IMR-90 (cell line): ENCODE results near the gene HMGN1. TPM values are rescaled to one million over a fixed set of nuclear protein-coding genes. Genes with fewer than 3 reads are reported as not detected.

Experiments
- ATAC-seq: fragments of 200-7000 bp; cut with Tn5 transposase; 2 replicates; pipeline ENCODE4 v1.9.1; 2020; ENCODE audit warnings: low read depth, mild to moderate bottlenecking, moderate library complexity
- BruUV-seq: library from RNA; stranded (reverse); fragments of 400-500 nt; replicated peaks from 2 replicates; lab custom pipeline; 2021; lab: Mats Ljungman, UMichigan
- CTCF ChIA-PET: fragments of 300-600 bp; formaldehyde crosslinking; extraction: SDS; loops from one replicate; lab custom pipeline; 2021; ENCODE audit warnings: antibody characterized with exemption; lab: Yijun Ruan, JAX
- POLR2A ChIA-PET: fragments of 300-600 bp; sonication (Branson Sonifier 250); formaldehyde crosslinking; loops from one replicate; lab custom pipeline; 2022; ENCODE audit warnings: antibody characterized with exemption; ENCODE audit not compliant: unreplicated experiment; lab: Charles Lee
- DNase-seq: peaks from one replicate; pipeline ENCODE4 v3.0.0; 2013
- H2AFZ ChIP-seq: replicated peaks from 2 replicates; pipeline ENCODE3; 2013; ENCODE audit warnings: low read length, mild to moderate bottlenecking; ENCODE audit not compliant: poor library complexity
- H2AK5ac ChIP-seq: 2 replicates; pipeline ENCODE4 v1.6.1; 2013; ENCODE audit warnings: low read depth, low read length, inconsistent platforms
- H2AK9ac ChIP-seq: replicated peaks from 2 replicates; pipeline ENCODE3; 2013; ENCODE audit warnings: mild to moderate bottlenecking, low read depth, low read length, moderate library complexity; ENCODE audit not compliant: poor library complexity
- H2BK120ac ChIP-seq: 2 replicates; pipeline ENCODE4 v1.6.1; 2013; ENCODE audit warnings: low read depth, low read length, inconsistent platforms
- H2BK15ac ChIP-seq: 3 replicates; pipeline ENCODE4 v1.6.1; 2013; ENCODE audit warnings: low read depth, low read length, inconsistent platforms
- H2BK20ac ChIP-seq: 2 replicates; pipeline ENCODE4 v1.6.1; 2013; ENCODE audit warnings: low read depth, mild to moderate bottlenecking, inconsistent platforms, low read length, moderate library complexity
- H2BK5ac ChIP-seq: 2 replicates; pipeline ENCODE4 v1.6.1; 2013; ENCODE audit warnings: mild to moderate bottlenecking, low read depth, low read length, inconsistent platforms; ENCODE audit not compliant: poor library complexity, severe bottlenecking
- H3K14ac ChIP-seq: replicated peaks from 2 replicates; pipeline ENCODE4 v1.6.1; 2013; ENCODE audit warnings: low read depth, low read length, inconsistent platforms
- H3K18ac ChIP-seq: 2 replicates; pipeline ENCODE4 v1.6.1; 2013; ENCODE audit warnings: low read depth, low read length, control low read depth
- H3K23ac ChIP-seq: 2 replicates; pipeline ENCODE4 v1.6.1; 2013; ENCODE audit warnings: low read depth, low read length, inconsistent platforms
- H3K27ac ChIP-seq: 2 replicates; pipeline ENCODE4 v1.5.1; 2013; ENCODE audit warnings: mild to moderate bottlenecking, control low read depth, low read length; ENCODE audit not compliant: insufficient read depth
- H3K27me3 ChIP-seq: 2 replicates; pipeline ENCODE4 v1.6.1; 2013; ENCODE audit warnings: low read length; ENCODE audit not compliant: control insufficient read depth, insufficient read depth
- H3K36me3 ChIP-seq: 2 replicates; pipeline ENCODE4 v1.6.1; 2013; ENCODE audit warnings: low read length, mixed read lengths; ENCODE audit not compliant: control insufficient read depth, insufficient read depth
- H3K4ac ChIP-seq: 2 replicates; pipeline ENCODE4 v1.6.1; 2013; ENCODE audit warnings: low read depth, low read length, inconsistent platforms
- H3K4me1 ChIP-seq: 2 replicates; pipeline ENCODE4 v1.6.1; 2013; ENCODE audit warnings: low read length, mixed read lengths; ENCODE audit not compliant: control insufficient read depth, insufficient read depth
- H3K4me2 ChIP-seq: 2 replicates; pipeline ENCODE4 v1.6.1; 2013; ENCODE audit warnings: low read depth, mild to moderate bottlenecking, control low read depth, low read length, moderate library complexity
- H3K4me3 ChIP-seq: 2 replicates; pipeline ENCODE4 v1.5.1; 2013; ENCODE audit warnings: low read depth, mild to moderate bottlenecking, control low read depth, low read length, moderate library complexity; ENCODE audit not compliant: insufficient read depth
- H3K56ac ChIP-seq: 2 replicates; pipeline ENCODE4 v1.6.1; 2013; ENCODE audit warnings: low read length, inconsistent platforms; ENCODE audit not compliant: insufficient read depth; ENCODE audit errors: extremely low read depth
- H3K79me1 ChIP-seq, 2 experiments: 2 replicates each; pipeline ENCODE4 v1.6.1; 2013; ENCODE audit warnings: low read length in 2 of 2, inconsistent platforms in 1 of 2, low read depth in 1 of 2
- H3K9ac ChIP-seq: 2 replicates; pipeline ENCODE4 v1.6.1; 2013; ENCODE audit warnings: low read depth, low read length, control low read depth
- H3K9me1 ChIP-seq: 2 replicates; pipeline ENCODE4 v1.6.1; 2013; ENCODE audit warnings: low read length, inconsistent platforms; ENCODE audit not compliant: insufficient read depth
- H3K9me3 ChIP-seq: 2 replicates; pipeline ENCODE4 v1.6.1; 2013; ENCODE audit warnings: low read length; ENCODE audit not compliant: control insufficient read depth, insufficient read depth
- H4K20me1 ChIP-seq: 2 replicates; pipeline ENCODE4 v1.6.1; 2013; ENCODE audit warnings: low read length, inconsistent platforms; ENCODE audit not compliant: insufficient read depth
- H4K5ac ChIP-seq: 2 replicates; pipeline ENCODE4 v1.6.1; 2013; ENCODE audit warnings: mild to moderate bottlenecking, low read depth, low read length, control low read depth
- H4K8ac ChIP-seq, 2 experiments: 2 replicates each; pipeline ENCODE4 v1.6.1; 2013; ENCODE audit warnings: low read depth in 2 of 2, low read length in 2 of 2, control low read depth in 1 of 2, inconsistent platforms in 1 of 2
- H4K91ac ChIP-seq: 2 replicates; pipeline ENCODE4 v1.6.1; 2013; ENCODE audit warnings: low read depth, low read length, inconsistent platforms; ENCODE audit not compliant: insufficient read depth
- BHLHE40 ChIP-seq: fragments of 150-350 bp; IDR thresholded peaks from 2 replicates; pipeline ENCODE4 v1.6.1; 2016; ENCODE audit warnings: mild to moderate bottlenecking, low read depth, low read length
- CEBPB ChIP-seq: IDR thresholded peaks from 2 replicates; pipeline ENCODE4 v1.6.1; 2012; ENCODE audit warnings: low read depth, low read length, improper control_type of control experiment
- ELK1 ChIP-seq: fragments of 150-350 bp; IDR thresholded peaks from 2 replicates; pipeline ENCODE4 v1.6.1; 2016; ENCODE audit warnings: low read depth, mild to moderate bottlenecking, low read length, moderate library complexity, borderline replicate concordance
- FOS ChIP-seq: fragments of 150-350 bp; IDR thresholded peaks from 2 replicates; pipeline ENCODE4 v1.6.1; 2016; ENCODE audit warnings: low read depth, low read length
- MAFK ChIP-seq: IDR thresholded peaks from 2 replicates; pipeline ENCODE4 v1.6.1; 2012; ENCODE audit warnings: low read depth, low read length, improper control_type of control experiment
- MAZ ChIP-seq: IDR thresholded peaks from 2 replicates; pipeline ENCODE4 v1.6.1; 2012; ENCODE audit warnings: low read depth, mild to moderate bottlenecking, low read length, improper control_type of control experiment, moderate library complexity, borderline replicate concordance
- MXI1 ChIP-seq: IDR thresholded peaks from 2 replicates; pipeline ENCODE4 v1.6.1; 2012; ENCODE audit warnings: low read depth, mild to moderate bottlenecking, low read length, moderate library complexity, borderline replicate concordance
- NFE2L2 ChIP-seq: fragments of 150-350 bp; IDR thresholded peaks from 2 replicates; pipeline ENCODE4 v1.6.1; 2016; ENCODE audit warnings: low read depth, mild to moderate bottlenecking, low read length
- POLR2A ChIP-seq: IDR thresholded peaks from 2 replicates; pipeline ENCODE4 v1.6.1; 2012; ENCODE audit warnings: mild to moderate bottlenecking, low read depth, low read length
- RCOR1 ChIP-seq: IDR thresholded peaks from 2 replicates; pipeline ENCODE4 v1.6.1; 2012; ENCODE audit warnings: mild to moderate bottlenecking, low read length, improper control_type of control experiment; ENCODE audit not compliant: insufficient replicate concordance
- RFX5 ChIP-seq: IDR thresholded peaks from 2 replicates; pipeline ENCODE4 v1.8.0; 2012; ENCODE audit warnings: low read depth, mild to moderate bottlenecking, low read length, moderate library complexity
- USF2 ChIP-seq: fragments of 150-350 bp; IDR thresholded peaks from 2 replicates; pipeline ENCODE4 v1.6.1; 2017; ENCODE audit warnings: mild to moderate bottlenecking, antibody characterized with exemption, low read length, low read depth
- WGBS, 2 experiments: methylation state at CpG; one replicate each; pipeline versions ENCODE4 v1.1.5 to v1.1.7; 2013; ENCODE audit warnings: missing lambda C conversion rate in 2 of 2; ENCODE audit not compliant: insufficient read length in 1 of 2; ENCODE audit errors: extremely low coverage in 2 of 2; 5-methylcytosine and 5-hydroxymethylcytosine counted together
- dilution Hi-C: fragments of 300-500 bp; cut with HindIII; formaldehyde crosslinking; loops from one replicate; pipeline ENCODE4 v1.14.3; 2018; ENCODE audit warnings: low sequenced_read_pairs; ENCODE audit not compliant: unreplicated experiment
- in situ Hi-C: fragments of 300-500 bp; cut with MboI; formaldehyde crosslinking; loops from 3 replicates; pipeline ENCODE4 v1.14.3; 2019; ENCODE audit warnings: low sequenced_read_pairs, inconsistent platforms, mixed read lengths
- intact Hi-C: fragments of 100-400 bp; cut with micrococcal nuclease; formaldehyde crosslinking; loops from 2 replicates; pipeline ENCODE4 v1.10.0; 2022
- polyA plus RNA-seq, 3 experiments: library from polyadenylated mRNA; depleted of rRNA; stranded (reverse); fragments of >200 nt; gene quantifications; 2 replicates each; pipeline ENCODE4 v1.2.3, GENCODE V29; 2012; ENCODE audit warnings: low replicate concordance in 1 of 3
- total RNA-seq: library from RNA; depleted of rRNA; stranded (reverse); fragments of >200 nt; gene quantifications from 2 replicates; pipeline ENCODE4 v1.2.3, GENCODE V29; 2012

The HMGN1 gene
- total and polyA plus RNA-seq, 2 of the 4 experiments (the other 2 are of a cell fraction): 55.2 to 155 TPM

GRCh38 chr21:39350094-39351005 is 1.5 kb upstream of the HMGN1 start:
- H2AK5ac ChIP-seq: 0 out of 2 replicates have a peak overlapping the region, but pooled peaks have one; percentile 36
- H3K56ac ChIP-seq: no peak overlapping the region
- H3K4me1 ChIP-seq: peaks cover 5% of the 10 kb centered on the region
- H3K4me2 ChIP-seq: peak overlapping the region; percentile 84; the same call in 1 of the 2 replicates
- H3K4ac ChIP-seq: no peak overlapping the region
- H4K8ac ChIP-seq: peak overlapping the region; percentile 93 to 96; a peak in 3 of 4 replicates
- no peak overlapping the region for H3K27ac ChIP-seq
- 65% methylated on average over 6 of the region's 19 CpGs; no CpG with 5 or more reads in 1 of the 2 experiments for WGBS, 2 experiments
- ChIA-PET POLR2A (no interaction called here), CTCF (no interaction called here)
- BruUV-seq: no TSS peak
- H3K9ac ChIP-seq: no peak overlapping the region
- peaks cover 25% of the 10 kb centered on the region; the same call in 1 of the 2 replicates for H4K20me1 ChIP-seq
- H3K9me1 ChIP-seq: no peaks in the 10 kb centered on the region; the same call in 1 of the 2 replicates
- in situ Hi-C loops (no loop called here), intact Hi-C loops (no loop called here), dilution Hi-C loops (no loop called here)
- no peak overlapping the region for H3K4me3 ChIP-seq
- no peak overlapping the region for H2BK15ac ChIP-seq
- no peak overlapping the region for H4K5ac ChIP-seq
- no peak for DNase-seq
- TF ChIP-seq MAFK: no peak
- TF ChIP-seq BHLHE40: no peak
- no peak for TF ChIP-seq ELK1
- TF ChIP-seq NFE2L2: no peak
- no peak for TF ChIP-seq POLR2A
- no peak for TF ChIP-seq USF2
- no peak for TF ChIP-seq FOS
- no peak for TF ChIP-seq CEBPB
- TF ChIP-seq RCOR1: no peak
- no peak for TF ChIP-seq MAZ
- TF ChIP-seq MXI1: no peak
- no peak for TF ChIP-seq RFX5
- no peaks in the 10 kb centered on the region for H3K27me3 ChIP-seq
- H3K18ac ChIP-seq: no peak overlapping the region
- H3K36me3 ChIP-seq: peaks cover 6% of the 10 kb centered on the region
- H2BK20ac ChIP-seq: no peak overlapping the region; the same call in 1 of the 2 replicates
- H2BK120ac ChIP-seq: no peak overlapping the region
- H3K9me3 ChIP-seq: no peaks in the 10 kb centered on the region
- H3K23ac ChIP-seq: no peak overlapping the region
- peak overlapping the region; percentile 89 for H2AFZ ChIP-seq
- ATAC-seq: no peak
- peak overlapping the region; percentile 90 for H2AK9ac ChIP-seq
- H4K91ac ChIP-seq: no peak overlapping the region
- H3K79me1 ChIP-seq: peaks cover 12 to 25% of the 10 kb centered on the region in 2 experiments
- 0 out of 2 replicates have a peak overlapping the region, but pooled peaks have one; percentile 68 for H3K14ac ChIP-seq
- H2BK5ac ChIP-seq: no peak overlapping the region
